HepG2 (cell line): ENCODE results near the gene MED9. TPM values are rescaled to one million over a fixed set of nuclear protein-coding genes. Genes with fewer than 3 reads are reported as not detected.

Experiments used
- EHMT2 ChIP-seq: fragments of 200-600 bp; sonication (generic); IDR thresholded peaks from 2 replicates; pipeline ENCODE4 v1.7.0; 2017; ENCODE audit warnings: antibody characterized with exemption, low read depth, low read length, borderline replicate concordance
- GATA4 ChIP-seq: sonication (generic); IDR thresholded peaks from 2 replicates; pipeline ENCODE4 v1.6.1; 2016; ENCODE audit warnings: antibody characterized with exemption, low read depth, borderline replicate concordance
- GLI4 ChIP-seq: sonication (generic); formaldehyde crosslinking; IDR thresholded peaks from 2 replicates; pipeline ENCODE4 v1.5.1; 2020; ENCODE audit warnings: missing genetic modification reagents, mild to moderate bottlenecking, moderate library complexity, borderline replicate concordance
- HOXA5 ChIP-seq: sonication (generic); formaldehyde crosslinking; IDR thresholded peaks from 2 replicates; pipeline ENCODE4 v1.4.0; 2020; ENCODE audit warnings: missing genetic modification reagents
- IKZF4 ChIP-seq: sonication (generic); formaldehyde crosslinking; IDR thresholded peaks from 2 replicates; pipeline ENCODE4 v1.5.1; 2020; ENCODE audit warnings: borderline replicate concordance, mild to moderate bottlenecking, low read depth, missing genetic modification reagents; ENCODE audit errors: not compliant biosample characterization
- MATR3 ChIP-seq: sonication (generic); formaldehyde crosslinking; IDR thresholded peaks from 2 replicates; pipeline ENCODE4 v1.4.0; 2020; ENCODE audit warnings: missing genetic modification reagents
- MLX ChIP-seq: IDR thresholded peaks from 2 replicates; pipeline ENCODE4 v1.6.1; 2016
- MXI1 ChIP-seq: IDR thresholded peaks from 3 replicates; pipeline ENCODE4 v1.6.1; 2012; ENCODE audit warnings: low read depth, low read length, inconsistent platforms, borderline replicate concordance
- SMAD3 ChIP-seq: sonication (generic); formaldehyde crosslinking; IDR thresholded peaks from 2 replicates; pipeline ENCODE4 v1.4.0; 2020; ENCODE audit warnings: missing genetic modification reagents
- SNAPC2 ChIP-seq: sonication (generic); formaldehyde crosslinking; IDR thresholded peaks from 2 replicates; pipeline ENCODE4 v1.8.1; 2022; ENCODE audit warnings: mild to moderate bottlenecking, missing genetic modification reagents
- SSRP1 ChIP-seq: IDR thresholded peaks from 2 replicates; pipeline ENCODE4 v1.6.1; 2016; ENCODE audit warnings: control low read depth
- TCF12 ChIP-seq, 2 experiments: fragments of 450-650 bp in 1 of 2; sonication (generic) in 1 of 2; formaldehyde crosslinking in 1 of 2; IDR thresholded peaks; 2 replicates each; pipeline versions ENCODE4 v1.6.1 to v1.8.0; 2017 to 2022; ENCODE audit warnings: antibody characterized with exemption in 1 of 2, mild to moderate bottlenecking in 1 of 2, missing genetic modification reagents in 1 of 2, moderate library complexity in 1 of 2
- TFDP1 ChIP-seq: IDR thresholded peaks from 2 replicates; pipeline ENCODE4 v1.6.1; 2016; ENCODE audit warnings: missing compliant biosample characterization, missing genetic modification reagents, borderline replicate concordance
- USF2 ChIP-seq, 2 experiments: sonication (generic) in 1 of 2; formaldehyde crosslinking in 1 of 2; IDR thresholded peaks; 2 replicates each; pipeline versions ENCODE4 v1.5.1 to v1.6.1; 2011 to 2020; ENCODE audit warnings: borderline replicate concordance in 1 of 2, low read depth in 1 of 2, low read length in 1 of 2, mild to moderate bottlenecking in 1 of 2, missing genetic modification reagents in 1 of 2, moderate library complexity in 1 of 2
- ZFP91 ChIP-seq: sonication (generic); formaldehyde crosslinking; IDR thresholded peaks from 2 replicates; pipeline ENCODE4 v1.9.0; 2022; ENCODE audit warnings: missing genetic modification reagents, mild to moderate bottlenecking, borderline replicate concordance
- ZNF280B ChIP-seq: sonication (generic); formaldehyde crosslinking; IDR thresholded peaks from 2 replicates; pipeline ENCODE4 v1.5.0; 2020; ENCODE audit warnings: missing genetic modification reagents, mild to moderate bottlenecking, borderline replicate concordance
- polyA plus RNA-seq, 8 experiments: library from polyadenylated mRNA; depleted of rRNA in 3 of 8; stranded (reverse) in 7 of 8; unstranded in 1 of 8; fragments of >200 nt; fragmentation: Illumina TruSeq in 4 of 8; extraction: Trizol in 4 of 8; gene quantifications; 2 replicates each; pipeline versions ENCODE4 v1.2.1 to v1.2.3, GENCODE V29; 2011 to 2016; ENCODE audit warnings: low read depth in 4 of 8, missing spikeins in 1 of 8, mixed read lengths in 1 of 8; ENCODE audit not compliant: insufficient read depth in 1 of 8
- total RNA-seq, 5 experiments: library from RNA; depleted of rRNA; stranded (reverse); fragments of >200 nt; fragmentation: Illumina TruSeq; extraction: Trizol; gene quantifications; 2 replicates each; pipeline ENCODE4 v1.2.3, GENCODE V29; 2016; ENCODE audit warnings: low read depth in 1 of 5
- TF ChIP-seq, protein P1 (sequence below): sonication (generic); formaldehyde crosslinking; IDR thresholded peaks from 2 replicates; pipeline ENCODE4 v1.5.0; 2020; ENCODE audit warnings: mild to moderate bottlenecking, missing genetic modification reagents

The MED9 gene
- total and polyA plus RNA-seq, 2 of the 13 experiments (the other 11 are each of a cell fraction or from before 2014, with no cell fraction given) = 11.9 to 15.1 TPM

- TF ChIP-seq MLX (CRISPR knock-in tag) (peak; percentile 79; the same call in 1 of the 2 replicates), IKZF4 (CRISPR knock-in tag) (no peak), MATR3 (CRISPR knock-in tag) (no peak), MXI1 (peak; percentile 41; the same call in 1 of the 3 replicates), GLI4 (CRISPR knock-in tag) (no peak), SSRP1 (no peak; the same call in none of the 2 replicates), HOXA5 (peak; percentile 72), EHMT2 (no peak), SNAPC2 (CRISPR knock-in tag) (peak; percentile 27; the same call in 1 of the 2 replicates), ZNF280B (CRISPR knock-in tag) (no peak), TCF12 (IDR thresholded peaks at IDR 0.05) (no peak), TCF12 (CRISPR knock-in tag; IDR thresholded peaks at IDR 0.05) (no peak), TFDP1 (CRISPR knock-in tag) (peak; percentile 35; the same call in 1 of the 2 replicates), SMAD3 (peak; percentile 67; the same call in 1 of the 2 replicates), ZFP91 (peak; percentile 61), GATA4 (peak; percentile 93), USF2 (IDR thresholded peaks at IDR 0.05; ENCODE audit: low read depth, low read length) (no peak), USF2 (CRISPR knock-in tag; IDR thresholded peaks at IDR 0.05; ENCODE audit: borderline replicate concordance) (no peak; the same call in 1 of the 2 replicates)
- TF ChIP-seq, protein P1, sequence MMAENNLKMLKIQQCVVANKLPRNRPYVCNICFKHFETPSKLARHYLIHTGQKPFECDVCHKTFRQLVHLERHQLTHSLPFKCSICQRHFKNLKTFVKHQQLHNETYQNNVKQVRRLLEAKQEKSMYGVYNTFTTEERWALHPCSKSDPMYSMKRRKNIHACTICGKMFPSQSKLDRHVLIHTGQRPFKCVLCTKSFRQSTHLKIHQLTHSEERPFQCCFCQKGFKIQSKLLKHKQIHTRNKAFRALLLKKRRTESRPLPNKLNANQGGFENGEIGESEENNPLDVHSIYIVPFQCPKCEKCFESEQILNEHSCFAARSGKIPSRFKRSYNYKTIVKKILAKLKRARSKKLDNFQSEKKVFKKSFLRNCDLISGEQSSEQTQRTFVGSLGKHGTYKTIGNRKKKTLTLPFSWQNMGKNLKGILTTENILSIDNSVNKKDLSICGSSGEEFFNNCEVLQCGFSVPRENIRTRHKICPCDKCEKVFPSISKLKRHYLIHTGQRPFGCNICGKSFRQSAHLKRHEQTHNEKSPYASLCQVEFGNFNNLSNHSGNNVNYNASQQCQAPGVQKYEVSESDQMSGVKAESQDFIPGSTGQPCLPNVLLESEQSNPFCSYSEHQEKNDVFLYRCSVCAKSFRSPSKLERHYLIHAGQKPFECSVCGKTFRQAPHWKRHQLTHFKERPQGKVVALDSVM (CRISPR knock-in tag) = no peak
Measured at GRCh38 chr17:17445925-17446665, 30.7 kb upstream of the MED9 start (continued).
